Urinary bladder (tissue), 4 donors: Measurements from ENCODE around the gene C13orf42. TPM values are rescaled to one million over a fixed set of nuclear protein-coding genes. Genes with fewer than 3 reads are reported as not detected.

Experiments used
- DNase-seq: peaks from one replicate; pipeline ENCODE4 v3.0.0-alpha.2; 2015; ENCODE audit errors: extremely low spot score
- H3K27ac ChIP-seq: one replicate; pipeline ENCODE4 v1.5.1; 2013; ENCODE audit warnings: low read depth, mild to moderate bottlenecking, moderate library complexity
- H3K36me3 ChIP-seq: one replicate; pipeline ENCODE4 v1.6.1; 2013; ENCODE audit warnings: mild to moderate bottlenecking, moderate library complexity; ENCODE audit not compliant: insufficient read depth
- H3K4me1 ChIP-seq: one replicate; pipeline ENCODE4 v1.6.1; 2013; ENCODE audit warnings: mild to moderate bottlenecking, moderate library complexity; ENCODE audit not compliant: insufficient read depth
- H3K4me3 ChIP-seq: one replicate; pipeline ENCODE4 v1.5.1; 2013; ENCODE audit warnings: low read depth, low read length
- WGBS: extraction: QIAGEN DNeasy Blood & Tissue Kit; methylation state at CpG from one replicate; pipeline ENCODE4 v1.1.7; 2013; 5-methylcytosine and 5-hydroxymethylcytosine counted together
- polyA plus RNA-seq: library from polyadenylated mRNA; stranded (reverse); fragments of 200-250 nt; gene quantifications from one replicate; pipeline ENCODE4 v1.2.3, GENCODE V29; 2013
- total RNA-seq: library from RNA; depleted of rRNA; stranded (reverse); fragments of >200 nt; gene quantifications from one replicate; pipeline ENCODE4 v1.2.3, GENCODE V29; 2014
- donor health status: healthy with polysubstance abuse.
- donor health status: healthy.

Gene C13orf42
- total and polyA plus RNA-seq, 2 donors, result not detected

- Histone ChIP-seq H3K27ac (no peak overlapping the region), H3K4me3 (no peak overlapping the region), H3K4me1 (no peaks in the 10 kb centered on the region), H3K36me3 (no peaks in the 10 kb centered on the region)
- WGBS, result 68% methylated on average over 15 of the region's 15 CpGs
- no peak for DNase-seq
Measured at GRCh38 chr13:51066091-51066831, 44.8 kb downstream of the C13orf42 start.

- DNase-seq, result no peak
- H3K4me3 ChIP-seq, result no peak overlapping the region
- H3K4me1 ChIP-seq, result no peaks in the 10 kb centered on the region
- WGBS, result 79% methylated on average over 10 of the region's 10 CpGs
- H3K36me3 ChIP-seq, result no peaks in the 10 kb centered on the region
- no peak overlapping the region for H3K27ac ChIP-seq
Measured at GRCh38 chr13:51065372-51066090, 45.5 kb downstream of the C13orf42 start.

- no peaks in the 10 kb centered on the region for H3K4me1 ChIP-seq
- H3K27ac ChIP-seq, result no peak overlapping the region
- H3K36me3 ChIP-seq, result no peaks in the 10 kb centered on the region
- no peak overlapping the region for H3K4me3 ChIP-seq
- WGBS, result 92% methylated on average over 4 of the region's 4 CpGs
- DNase-seq, result no peak
Measured at GRCh38 chr13:51064753-51065152, 46.3 kb downstream of the C13orf42 start.

- Histone ChIP-seq H3K27ac (no peak overlapping the region), H3K4me1 (no peaks in the 10 kb centered on the region), H3K4me3 (no peak overlapping the region), H3K36me3 (no peaks in the 10 kb centered on the region)
- 94% methylated on average over 3 of the region's 3 CpGs for WGBS
- DNase-seq, result no peak
Measured at GRCh38 chr13:51063909-51064308, 47.2 kb downstream of the C13orf42 start.

GRCh38 chr13:51058461-51059167 is 52.5 kb downstream of the C13orf42 start:
- WGBS, result 78% methylated on average over 6 of the region's 6 CpGs

GRCh38 chr13:51057906-51058305 is 53.2 kb downstream of the C13orf42 start:
- Histone ChIP-seq H3K27ac (no peak overlapping the region), H3K36me3 (no peaks in the 10 kb centered on the region), H3K4me1 (no peaks in the 10 kb centered on the region), H3K4me3 (no peak overlapping the region)
- no peak for DNase-seq
- 92% methylated on average over 1 of the region's 1 CpG for WGBS

More at GRCh38 chr13:51058461-51059167, 52.5 kb downstream of the C13orf42 start:
- Histone ChIP-seq H3K36me3 (no peaks in the 10 kb centered on the region), H3K4me1 (no peaks in the 10 kb centered on the region), H3K4me3 (no peak overlapping the region), H3K27ac (no peak overlapping the region)
- no peak for DNase-seq

GRCh38 chr13:51057001-51057400 is 54.1 kb downstream of the C13orf42 start:
- no peak overlapping the region for H3K27ac ChIP-seq
- H3K4me3 ChIP-seq, result no peak overlapping the region
- DNase-seq, result no peak
- H3K36me3 ChIP-seq, result no peaks in the 10 kb centered on the region
- H3K4me1 ChIP-seq, result no peaks in the 10 kb centered on the region

GRCh38 chr13:51052581-51052980 is 58.5 kb downstream of the C13orf42 start:
- Histone ChIP-seq H3K27ac (no peak overlapping the region), H3K4me3 (no peak overlapping the region), H3K4me1 (no peaks in the 10 kb centered on the region), H3K36me3 (no peaks in the 10 kb centered on the region)
- WGBS, result 79% methylated on average over 3 of the region's 3 CpGs
- DNase-seq, result no peak

GRCh38 chr13:51050021-51050830 is 60.8 kb downstream of the C13orf42 start:
- Histone ChIP-seq H3K36me3 (no peaks in the 10 kb centered on the region), H3K4me3 (no peak overlapping the region), H3K4me1 (no peaks in the 10 kb centered on the region), H3K27ac (no peak overlapping the region)
- 73% methylated on average over 14 of the region's 14 CpGs for WGBS
- DNase-seq, result no peak

- Histone ChIP-seq H3K4me3 (no peak overlapping the region), H3K36me3 (no peaks in the 10 kb centered on the region), H3K4me1 (no peaks in the 10 kb centered on the region), H3K27ac (no peak overlapping the region)
- DNase-seq, result no peak
Measured at GRCh38 chr13:51048616-51049015, 62.5 kb downstream of the C13orf42 start.

- no peaks in the 10 kb centered on the region for H3K36me3 ChIP-seq
- no peaks in the 10 kb centered on the region for H3K4me1 ChIP-seq
- DNase-seq, result no peak
- no peak overlapping the region for H3K4me3 ChIP-seq
- H3K27ac ChIP-seq, result no peak overlapping the region
- WGBS, result 88% methylated on average over 2 of the region's 2 CpGs
Measured at GRCh38 chr13:51048166-51048461, 63.0 kb downstream of the C13orf42 start.

- DNase-seq, result no peak
- no peaks in the 10 kb centered on the region for H3K36me3 ChIP-seq
- H3K4me3 ChIP-seq, result no peak overlapping the region
- H3K27ac ChIP-seq, result no peak overlapping the region
- 90% methylated on average over 6 of the region's 6 CpGs for WGBS
- H3K4me1 ChIP-seq, result no peaks in the 10 kb centered on the region
Measured at GRCh38 chr13:51047434-51048165, 63.5 kb downstream of the C13orf42 start.

GRCh38 chr13:51045451-51045850 is 65.6 kb downstream of the C13orf42 start:
- H3K36me3 ChIP-seq, result no peaks in the 10 kb centered on the region
- no peak overlapping the region for H3K4me3 ChIP-seq
- WGBS, result 84% methylated on average over 5 of the region's 5 CpGs
- no peak overlapping the region for H3K27ac ChIP-seq
- H3K4me1 ChIP-seq, result no peaks in the 10 kb centered on the region
- no peak for DNase-seq
